LNCaP clone FGC (cell line): ENCODE measurements around the gene ITPK1.

Experiments used
- DNase-seq: peaks from one replicate; pipeline ENCODE4 v3.0.0-alpha.2; 2011; ENCODE audit warnings: low read depth
- H3K4me3 ChIP-seq: 2 replicates; pipeline ENCODE4 v1.5.1; 2011; ENCODE audit warnings: mild to moderate bottlenecking, low read depth, low read length, control low read depth
- CTCF ChIP-seq: IDR thresholded peaks from 2 replicates; pipeline ENCODE4 v1.5.1; 2012; ENCODE audit warnings: mild to moderate bottlenecking; ENCODE audit not compliant: control insufficient read depth, insufficient read depth; ENCODE audit errors: extremely low read depth

ITPK1 gene

DNA sequence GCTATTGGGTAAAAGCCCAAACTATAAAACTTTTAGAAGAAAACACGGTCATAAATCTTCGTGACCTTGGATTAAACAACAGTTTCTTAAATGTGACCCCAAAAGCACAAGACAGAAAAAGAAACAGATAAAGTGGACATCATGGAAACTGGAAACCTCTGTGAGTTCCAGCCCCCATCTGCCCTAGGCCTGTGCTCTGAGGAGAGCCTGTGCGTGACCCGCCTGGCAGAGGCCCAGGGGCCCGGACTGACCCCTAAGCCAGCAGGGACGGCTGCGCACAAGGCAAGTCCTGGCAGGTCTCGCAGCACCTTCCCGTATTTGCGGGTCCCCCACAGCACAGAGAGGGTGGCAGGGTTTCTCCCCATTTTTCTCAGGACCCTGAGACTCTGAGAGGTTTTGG is 116.8 kb downstream of the ITPK1 start:
- no peak for DNase-seq
- TF ChIP-seq CTCF, result no peak
- H3K4me3 ChIP-seq, result no peak overlapping the region

GRCh38 chr14:92997343-92998061 is 118.2 kb downstream of the ITPK1 start:
- no peak for DNase-seq
- no peak for TF ChIP-seq CTCF
- no peak overlapping the region for H3K4me3 ChIP-seq

DNA sequence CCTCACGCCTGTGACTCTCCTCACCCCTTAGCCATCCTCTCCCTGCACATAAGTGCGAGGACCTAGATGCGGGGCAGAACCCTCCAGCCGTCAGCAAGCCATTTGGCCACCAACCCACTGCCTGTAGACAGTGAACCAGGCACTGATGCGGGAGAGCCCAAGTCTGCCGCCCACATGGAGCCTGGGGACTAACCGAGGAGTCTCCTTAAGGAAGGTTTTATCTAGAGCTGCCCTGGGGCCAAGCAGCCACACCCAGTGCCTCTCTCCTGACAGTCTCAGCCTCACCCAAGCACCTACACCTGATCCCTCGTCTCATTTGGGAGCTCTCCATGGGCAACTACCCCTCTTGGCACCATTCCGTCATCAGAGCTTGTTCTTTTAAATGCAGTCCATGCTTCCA is 120.1 kb downstream of the ITPK1 start:
- H3K4me3 ChIP-seq, result no peak overlapping the region
- no peak for DNase-seq
- no peak for TF ChIP-seq CTCF

- H3K4me3 ChIP-seq, result no peak overlapping the region
- TF ChIP-seq CTCF, result no peak
- no peak for DNase-seq
Measured at GRCh38 chr14:92994942-92995341, 120.8 kb downstream of the ITPK1 start.

DNA sequence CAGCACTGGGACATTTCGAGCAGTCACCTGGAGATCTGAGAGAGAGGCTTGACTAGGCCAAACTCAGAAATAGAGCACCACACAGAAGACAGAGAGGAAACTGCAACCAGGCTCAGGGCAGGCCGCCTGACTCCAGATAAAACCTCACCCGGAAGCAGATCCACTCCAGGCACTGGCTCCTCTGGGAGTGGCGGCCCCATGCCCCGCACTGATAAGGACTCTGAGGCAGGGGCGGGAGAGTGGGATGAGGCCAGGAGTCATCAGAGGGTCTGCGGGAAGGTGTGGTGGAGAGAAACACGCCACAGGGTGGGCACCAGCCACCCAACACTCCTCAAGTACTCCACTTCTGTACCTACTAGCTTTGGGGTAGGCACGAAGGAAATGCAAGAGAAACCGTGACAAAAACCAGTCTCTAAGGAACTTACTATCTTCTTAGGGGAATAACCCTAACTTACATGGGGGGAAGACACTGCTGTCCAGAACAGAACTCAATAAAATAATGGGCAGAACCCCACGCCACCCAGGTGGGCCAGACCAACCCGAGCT is 121.5 kb downstream of the ITPK1 start:
- no peak overlapping the region for H3K4me3 ChIP-seq
- DNase-seq, result no peak
- no peak for TF ChIP-seq CTCF

DNA sequence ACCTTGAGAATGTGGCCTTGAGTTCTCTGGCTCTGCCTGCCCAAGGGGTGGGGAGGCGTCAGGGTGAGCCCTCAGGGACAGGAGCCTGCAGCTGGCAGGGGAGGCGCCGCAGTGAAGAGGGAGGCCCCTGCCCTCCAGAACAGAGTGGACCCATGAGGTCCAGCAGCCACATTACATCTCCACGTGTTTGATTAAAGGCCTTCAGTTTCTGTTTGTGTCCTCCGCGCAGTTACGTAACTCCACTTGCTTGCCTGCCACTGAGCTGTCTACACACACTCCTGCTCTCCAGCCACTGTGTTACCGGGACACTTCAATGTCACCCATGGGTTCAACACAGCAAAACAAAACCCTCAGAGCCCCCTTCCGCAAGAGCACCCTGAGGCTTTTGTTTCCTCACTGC is 122.4 kb downstream of the ITPK1 start:
- DNase-seq, result no peak
- H3K4me3 ChIP-seq, result no peak overlapping the region
- no peak for TF ChIP-seq CTCF

DNA sequence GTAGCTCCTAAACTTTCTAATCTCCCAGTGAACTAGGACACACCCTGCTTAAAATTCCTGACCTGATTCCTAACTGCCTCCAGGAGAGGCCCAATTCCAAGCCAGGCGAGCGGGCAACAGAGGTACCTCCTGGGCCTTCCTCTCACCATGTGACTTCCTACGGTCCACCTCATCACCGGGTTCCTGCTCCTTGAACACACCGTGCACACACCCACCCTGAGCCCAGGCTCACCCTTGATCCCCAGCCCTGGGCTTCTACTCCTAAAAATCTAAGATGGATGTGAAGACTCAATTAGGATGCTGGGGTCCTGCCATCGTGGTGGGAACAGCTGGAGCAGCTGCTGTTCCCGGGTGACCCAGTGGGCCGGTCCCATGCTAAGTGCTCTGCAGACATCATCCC is 124.2 kb downstream of the ITPK1 start:
- no peak for TF ChIP-seq CTCF
- no peak for DNase-seq
- no peak overlapping the region for H3K4me3 ChIP-seq
